CD4-positive, alpha-beta T cell treated with Interleukin-6 for 4 hours (primary cell): ENCODE measurements around the gene HAGHL.

Experiments
- DNase-seq: peaks from one replicate; pipeline ENCODE4 v3.0.0-alpha.2; 2020; ENCODE audit warnings: mixed read lengths

Gene HAGHL

DNA sequence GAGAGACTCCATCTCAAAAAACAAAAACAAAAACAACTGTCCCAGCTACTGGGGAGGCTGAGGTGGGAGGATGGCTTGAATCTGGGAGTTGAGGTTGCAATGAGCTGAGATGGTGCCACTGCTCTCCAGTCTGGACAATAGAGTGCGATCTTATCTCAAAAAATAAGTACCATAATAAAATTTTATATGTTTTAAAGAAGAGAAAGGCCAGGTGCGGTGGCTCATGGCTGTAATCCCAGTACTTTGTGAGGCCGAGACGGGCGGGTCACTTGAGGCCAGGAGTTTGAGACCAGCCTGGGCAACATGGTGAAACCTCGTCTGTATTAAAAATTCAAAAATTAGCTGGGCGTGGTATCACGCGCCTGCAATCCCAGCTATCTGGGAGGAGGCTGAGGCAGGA is 49.9 kb downstream of the HAGHL start:
- no peak for DNase-seq

- DNase-seq, result no peak
These were observed 50.9 kb downstream of the HAGHL start for GRCh38 chr16:777826-778225.

- DNase-seq, result no peak
These were observed 51.5 kb downstream of the HAGHL start for GRCh38 chr16:778447-778846.

DNA sequence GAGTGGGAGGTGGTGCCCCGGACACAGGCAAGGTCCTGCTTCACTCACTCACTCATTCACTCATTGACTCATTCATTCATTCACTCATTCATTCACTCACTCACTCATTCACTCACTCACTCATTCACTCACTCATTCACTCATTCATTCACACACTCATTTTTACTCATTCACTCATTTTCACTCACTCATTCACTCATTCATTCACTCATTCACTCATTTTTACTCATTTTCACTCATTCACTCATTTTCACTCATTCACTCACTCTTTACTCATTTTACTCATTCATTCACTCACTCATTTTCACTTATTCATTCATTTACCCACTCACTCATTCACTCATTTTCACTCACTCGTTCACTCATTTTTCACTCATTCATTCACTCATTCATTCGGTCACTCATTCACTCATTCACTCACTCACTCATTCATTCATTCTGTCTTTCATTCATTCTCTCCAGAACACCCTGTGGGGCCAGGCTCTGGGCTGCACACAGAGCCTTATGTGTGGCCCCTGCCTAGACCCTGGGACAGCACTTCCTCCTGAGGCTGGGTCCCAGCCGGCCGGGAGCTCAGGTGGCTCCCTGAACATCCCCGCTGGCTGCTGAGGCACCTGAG is 52.1 kb downstream of the HAGHL start:
- no peak for DNase-seq
